ENCODE measurements around the gene CACNA1B. TPM values are rescaled to one million over a fixed set of nuclear protein-coding genes. Genes with fewer than 3 reads are reported as not detected.

The CACNA1B gene
- total and polyA plus RNA-seq, 2 of the 4 experiments (the other 2 are of a cell fraction): 0.02 TPM; not detected in 1

GRCh38 chr9:137987244-137988030, 109.9 kb downstream of the CACNA1B start:
- Histone ChIP-seq H3K4me1 (ENCODE audit: control insufficient read depth, insufficient read depth, low read length) (no peaks in the 10 kb centered on the region), H2BK5ac (ENCODE audit: low read depth, low read length, poor library complexity, severe bottlenecking) (no peak overlapping the region), H3K4me2 (ENCODE audit: low read depth, low read length) (no peak overlapping the region), H2BK15ac (ENCODE audit: low read depth, low read length) (no peak overlapping the region), H3K23ac (ENCODE audit: low read depth, low read length) (no peak overlapping the region), H3K27me3 (ENCODE audit: control insufficient read depth, insufficient read depth, low read length) (no peaks in the 10 kb centered on the region), H3K79me1 (ENCODE audit: low read depth in 1 of 2, low read length in 2 of 2) (no peaks in the 10 kb centered on the region), H4K20me1 (ENCODE audit: insufficient read depth, low read length) (no peaks in the 10 kb centered on the region), H3K4me3 (ENCODE audit: insufficient read depth, low read depth, low read length) (no peak overlapping the region), H4K8ac (ENCODE audit: low read depth in 2 of 2, low read length in 2 of 2) (no peak overlapping the region), H3K9me3 (ENCODE audit: control insufficient read depth, insufficient read depth, low read length) (peaks cover 62% of the 10 kb centered on the region), H3K9me1 (ENCODE audit: insufficient read depth, low read length) (no peaks in the 10 kb centered on the region), H2AK9ac (replicated peaks; ENCODE audit: low read depth, low read length, poor library complexity) (no peak overlapping the region), H3K36me3 (ENCODE audit: control insufficient read depth, insufficient read depth, low read length) (no peaks in the 10 kb centered on the region), H3K14ac (replicated peaks; ENCODE audit: low read depth, low read length) (no peak overlapping the region), H3K56ac (ENCODE audit: extremely low read depth, insufficient read depth, low read length) (no peak overlapping the region), H3K4ac (ENCODE audit: low read depth, low read length) (no peak overlapping the region), H3K27ac (ENCODE audit: insufficient read depth, low read length) (no peak overlapping the region), H4K5ac (ENCODE audit: low read depth, low read length) (no peak overlapping the region), H2AFZ (replicated peaks; ENCODE audit: low read length, poor library complexity) (no peak overlapping the region), H2BK20ac (ENCODE audit: low read depth, low read length) (no peak overlapping the region), H2BK120ac (ENCODE audit: low read depth, low read length) (no peak overlapping the region), H4K91ac (ENCODE audit: insufficient read depth, low read depth, low read length) (no peak overlapping the region), H3K9ac (ENCODE audit: low read depth, low read length) (no peak overlapping the region), H3K18ac (ENCODE audit: low read depth, low read length) (no peak overlapping the region), H2AK5ac (ENCODE audit: low read depth, low read length) (no peak overlapping the region)
- no TSS peak for BruUV-seq (replicated peaks)
- in situ Hi-C loops (cut with MboI; ENCODE audit: low sequenced_read_pairs): no loop called here
- TF ChIP-seq NFE2L2 (IDR thresholded peaks at IDR 0.05; ENCODE audit: low read depth, low read length): no peak
- dilution Hi-C loops (cut with HindIII; ENCODE audit: low sequenced_read_pairs, unreplicated experiment): no loop called here
- intact Hi-C loops (cut with micrococcal nuclease): no loop called here
- WGBS, 2 experiments (ENCODE audit: extremely low coverage in 2 of 2, insufficient read length in 1 of 2): 54% methylated on average over 3 of the region's 10 CpGs; no CpG with 5 or more reads in 1 of the 2 experiments
- CTCF ChIA-PET: no interaction called here
- POLR2A ChIA-PET (ENCODE audit: unreplicated experiment): no interaction called here
- ATAC-seq (ENCODE audit: low read depth) (no peak), DNase-seq (no peak)

Data from IMR-90 (cell line).